Measurements from ENCODE around the gene ERBB2.
"Not testable (repeated sequence)": the region's sequence is repeated elsewhere in the genome, so short reads cannot be mapped to it uniquely, and the experiment has no call there.

Gene ERBB2

GRCh38 chr17:39705786-39706348 lies 6.0 kb downstream of the ERBB2 start:
- DNase-seq = no peak

GRCh38 chr17:39706383-39706782 lies 6.5 kb downstream of the ERBB2 start:
- DNase-seq = no peak

- DNase-seq = no peak
Observed at GRCh38 chr17:39706921-39707337, 7.1 kb downstream of the ERBB2 start.

GRCh38 chr17:39709319-39709997 lies 9.6 kb downstream of the ERBB2 start:
- no peak for DNase-seq

GRCh38 chr17:39709998-39710964 lies 10.4 kb downstream of the ERBB2 start:
- no peak for DNase-seq

GRCh38 chr17:39711071-39711470 lies 11.2 kb downstream of the ERBB2 start:
- DNase-seq = not testable (repeated sequence)

GRCh38 chr17:39711851-39712250 lies 12.0 kb downstream of the ERBB2 start:
- DNase-seq = no peak

GRCh38 chr17:39714234-39714633 lies 14.4 kb downstream of the ERBB2 start:
- DNase-seq = no peak

GRCh38 chr17:39715375-39716072 lies 15.7 kb downstream of the ERBB2 start:
- DNase-seq = no peak

- no peak for DNase-seq
Observed at GRCh38 chr17:39716073-39716818, 16.4 kb downstream of the ERBB2 start.

- DNase-seq = no peak
Observed at GRCh38 chr17:39716879-39717536, 17.1 kb downstream of the ERBB2 start.

GRCh38 chr17:39717660-39718059 lies 17.8 kb downstream of the ERBB2 start:
- DNase-seq = no peak

GRCh38 chr17:39719563-39720355 lies 19.9 kb downstream of the ERBB2 start:
- DNase-seq = no peak

GRCh38 chr17:39722104-39722503 lies 22.2 kb downstream of the ERBB2 start:
- no peak for DNase-seq

- no peak for DNase-seq
Observed at GRCh38 chr17:39722965-39723848, 23.3 kb downstream of the ERBB2 start.

GRCh38 chr17:39724731-39725130 lies 24.9 kb downstream of the ERBB2 start:
- DNase-seq = no peak

GRCh38 chr17:39725923-39726322 lies 26.1 kb downstream of the ERBB2 start:
- not testable (repeated sequence) for DNase-seq

- no peak for DNase-seq
Observed at GRCh38 chr17:39726617-39727016, 26.8 kb downstream of the ERBB2 start.

- no peak for DNase-seq
Observed at GRCh38 chr17:39727556-39727955, 27.7 kb downstream of the ERBB2 start.
